Panc1 (cell line): ENCODE results near the gene NDUFB8. TPM values are rescaled to one million over a fixed set of nuclear protein-coding genes. Genes with fewer than 3 reads are reported as not detected.

Source experiments
- ATAC-seq: fragments of 200-7000 bp; cut with Tn5 transposase; 2 replicates; pipeline ENCODE4 v1.9.1; 2020; ENCODE audit warnings: mild to moderate bottlenecking, moderate library complexity
- BruUV-seq: library from RNA; stranded (reverse); fragments of 400-500 nt; replicated peaks from 2 replicates; lab custom pipeline; 2021; lab: Mats Ljungman, UMichigan
- CTCF ChIA-PET: fragments of 300-600 bp; sonication (Branson Sonifier 250); formaldehyde crosslinking; loops from one replicate; lab custom pipeline; 2022; ENCODE audit warnings: antibody characterized with exemption; lab: Charles Lee
- POLR2A ChIA-PET: fragments of 300-600 bp; sonication (Branson Sonifier 250); formaldehyde crosslinking; loops from one replicate; lab custom pipeline; 2022; ENCODE audit warnings: antibody characterized with exemption; lab: Charles Lee
- DNase-seq: peaks from one replicate; pipeline ENCODE4 v3.0.0-alpha.2; 2010; ENCODE audit warnings: low read depth, low spot score
- H3K27ac ChIP-seq: 2 replicates; pipeline ENCODE4 v1.5.1; 2011; ENCODE audit warnings: mild to moderate bottlenecking, low read length, inconsistent platforms
- H3K27me3 ChIP-seq: fragments of 200-500 bp; sonication (Bioruptor generic); 2 replicates; pipeline ENCODE4 v1.6.0; 2014; ENCODE audit warnings: low read length, inconsistent platforms; ENCODE audit not compliant: control insufficient read depth, insufficient read depth
- H3K36me3 ChIP-seq: fragments of 200-500 bp; sonication (Bioruptor generic); 2 replicates; pipeline ENCODE4 v1.5.1; 2014; ENCODE audit warnings: inconsistent platforms, mild to moderate bottlenecking, low read length, moderate library complexity; ENCODE audit not compliant: control insufficient read depth, insufficient read depth
- H3K4me1 ChIP-seq: 2 replicates; pipeline ENCODE4 v1.5.1; 2011; ENCODE audit warnings: inconsistent platforms, mild to moderate bottlenecking, low read length, moderate library complexity; ENCODE audit not compliant: control insufficient read depth, insufficient read depth
- H3K4me3 ChIP-seq, 2 experiments: 2 replicates each; pipeline ENCODE4 v1.5.1; 2011 to 2012; ENCODE audit warnings: low read depth in 2 of 2, low read length in 2 of 2, mild to moderate bottlenecking in 2 of 2, inconsistent platforms in 1 of 2, moderate library complexity in 1 of 2
- H3K9me3 ChIP-seq: fragments of 200-500 bp; sonication (Bioruptor generic); 2 replicates; pipeline ENCODE4 v1.5.1; 2014; ENCODE audit warnings: low read depth, mild to moderate bottlenecking, inconsistent platforms, low read length, moderate library complexity; ENCODE audit not compliant: control insufficient read depth, insufficient read depth
- POLR2AphosphoS5 ChIP-seq: IDR thresholded peaks from 2 replicates; pipeline ENCODE4 v1.6.1; 2012; ENCODE audit warnings: mild to moderate bottlenecking, low read depth, low read length, moderate library complexity
- SIN3A ChIP-seq: IDR thresholded peaks from 2 replicates; pipeline ENCODE4 v1.6.1; 2012; ENCODE audit warnings: low read depth, mild to moderate bottlenecking, low read length, moderate library complexity, borderline replicate concordance; ENCODE audit not compliant: insufficient read depth
- TCF7L2 ChIP-seq: IDR thresholded peaks from 2 replicates; pipeline ENCODE4 v1.6.1; 2011; ENCODE audit warnings: mild to moderate bottlenecking, low read depth, low read length, inconsistent platforms
- in situ Hi-C: cut with HindIII; loops from 2 replicates; pipeline ENCODE4 v1.10.0; 2016; ENCODE audit warnings: low sequenced_read_pairs, low pct_unique_long_range_greater_than_20kb
- intact Hi-C: fragments of 100-400 bp; cut with micrococcal nuclease; formaldehyde crosslinking; loops from one replicate; pipeline ENCODE4 v1.10.0; 2022; ENCODE audit not compliant: unreplicated experiment
- total RNA-seq: library from RNA; stranded (reverse); gene quantifications from one replicate; pipeline ENCODE4 v1.2.1, GENCODE V29; 2021; ENCODE audit not compliant: unreplicated experiment
- TF ChIP-seq, protein P1 (sequence below), 2 experiments: IDR thresholded peaks; 2 replicates each; pipeline ENCODE4 v1.6.1; 2011 to 2012; ENCODE audit warnings: low read depth in 2 of 2, control low read depth in 1 of 2, low read length in 1 of 2, mild to moderate bottlenecking in 1 of 2, moderate library complexity in 1 of 2; ENCODE audit not compliant: insufficient read depth in 1 of 2
- TF ChIP-seq, protein P2 (sequence below): fragments of 450-650 bp; IDR thresholded peaks from 2 replicates; pipeline ENCODE4 v1.5.1; 2017; ENCODE audit warnings: mild to moderate bottlenecking

The NDUFB8 gene
- total RNA-seq, 1 experiment from 2014 or later: 242 TPM

DNA sequence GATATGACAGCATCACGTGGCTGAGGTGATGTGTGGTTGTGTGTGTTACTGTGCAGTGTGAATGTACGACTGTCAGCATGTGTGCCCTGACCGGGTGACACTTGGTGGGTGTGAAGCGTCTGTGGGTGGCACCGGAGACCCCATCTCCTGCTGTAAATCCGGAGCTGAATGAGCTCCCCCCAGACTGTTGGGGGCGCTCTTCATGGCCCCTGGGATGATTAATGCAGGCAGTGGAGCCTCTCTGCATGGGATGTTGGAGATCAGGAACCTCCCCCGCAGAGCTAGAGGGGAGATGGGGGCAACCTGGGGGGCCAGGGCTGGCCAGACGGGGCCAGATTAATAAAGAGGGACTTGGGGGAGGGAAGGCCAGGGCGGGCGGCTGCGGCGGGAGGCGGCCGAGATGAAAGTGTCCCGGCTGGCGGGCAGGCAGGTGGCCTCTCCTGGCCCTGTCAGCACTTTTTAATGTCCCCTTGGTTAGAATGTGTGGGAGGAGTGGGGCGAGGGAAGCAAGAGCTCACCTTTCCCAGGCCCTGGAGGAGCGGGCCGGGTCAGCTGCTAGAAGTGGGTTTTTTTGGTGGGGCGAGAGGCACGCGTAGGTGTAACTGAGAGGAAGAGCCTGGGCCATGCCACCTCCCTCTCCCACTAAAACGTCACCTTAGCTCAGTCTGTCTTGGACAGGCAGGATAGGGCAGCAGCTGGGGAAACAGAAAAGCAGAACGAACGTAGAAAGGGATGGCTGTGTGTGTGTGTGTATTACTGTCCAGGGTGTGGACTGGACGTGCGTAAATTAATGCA, 40.2 kb upstream of the NDUFB8 start:
- Histone ChIP-seq H3K4me1 (no peaks in the 10 kb centered on the region), H3K9me3 (no peaks in the 10 kb centered on the region), H3K36me3 (no peaks in the 10 kb centered on the region), H3K27ac (no peak overlapping the region), H3K27me3 (no peaks in the 10 kb centered on the region; the same call in 1 of the 2 replicates), H3K4me3 (no peak overlapping the region)
- 0 out of 2 replicates have a peak, but pooled peaks have one; percentile 33 for ATAC-seq
- TF ChIP-seq, protein P1, sequence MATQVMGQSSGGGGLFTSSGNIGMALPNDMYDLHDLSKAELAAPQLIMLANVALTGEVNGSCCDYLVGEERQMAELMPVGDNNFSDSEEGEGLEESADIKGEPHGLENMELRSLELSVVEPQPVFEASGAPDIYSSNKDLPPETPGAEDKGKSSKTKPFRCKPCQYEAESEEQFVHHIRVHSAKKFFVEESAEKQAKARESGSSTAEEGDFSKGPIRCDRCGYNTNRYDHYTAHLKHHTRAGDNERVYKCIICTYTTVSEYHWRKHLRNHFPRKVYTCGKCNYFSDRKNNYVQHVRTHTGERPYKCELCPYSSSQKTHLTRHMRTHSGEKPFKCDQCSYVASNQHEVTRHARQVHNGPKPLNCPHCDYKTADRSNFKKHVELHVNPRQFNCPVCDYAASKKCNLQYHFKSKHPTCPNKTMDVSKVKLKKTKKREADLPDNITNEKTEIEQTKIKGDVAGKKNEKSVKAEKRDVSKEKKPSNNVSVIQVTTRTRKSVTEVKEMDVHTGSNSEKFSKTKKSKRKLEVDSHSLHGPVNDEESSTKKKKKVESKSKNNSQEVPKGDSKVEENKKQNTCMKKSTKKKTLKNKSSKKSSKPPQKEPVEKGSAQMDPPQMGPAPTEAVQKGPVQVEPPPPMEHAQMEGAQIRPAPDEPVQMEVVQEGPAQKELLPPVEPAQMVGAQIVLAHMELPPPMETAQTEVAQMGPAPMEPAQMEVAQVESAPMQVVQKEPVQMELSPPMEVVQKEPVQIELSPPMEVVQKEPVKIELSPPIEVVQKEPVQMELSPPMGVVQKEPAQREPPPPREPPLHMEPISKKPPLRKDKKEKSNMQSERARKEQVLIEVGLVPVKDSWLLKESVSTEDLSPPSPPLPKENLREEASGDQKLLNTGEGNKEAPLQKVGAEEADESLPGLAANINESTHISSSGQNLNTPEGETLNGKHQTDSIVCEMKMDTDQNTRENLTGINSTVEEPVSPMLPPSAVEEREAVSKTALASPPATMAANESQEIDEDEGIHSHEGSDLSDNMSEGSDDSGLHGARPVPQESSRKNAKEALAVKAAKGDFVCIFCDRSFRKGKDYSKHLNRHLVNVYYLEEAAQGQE (IDR thresholded peaks at IDR 0.05; ENCODE audit: insufficient read depth in 1 of 2, low read depth in 2 of 2, low read length in 1 of 2): no peak
- no peak for TF ChIP-seq POLR2AphosphoS5
- no peak for TF ChIP-seq TCF7L2
- TF ChIP-seq SIN3A: no peak
- TF ChIP-seq, protein P2, sequence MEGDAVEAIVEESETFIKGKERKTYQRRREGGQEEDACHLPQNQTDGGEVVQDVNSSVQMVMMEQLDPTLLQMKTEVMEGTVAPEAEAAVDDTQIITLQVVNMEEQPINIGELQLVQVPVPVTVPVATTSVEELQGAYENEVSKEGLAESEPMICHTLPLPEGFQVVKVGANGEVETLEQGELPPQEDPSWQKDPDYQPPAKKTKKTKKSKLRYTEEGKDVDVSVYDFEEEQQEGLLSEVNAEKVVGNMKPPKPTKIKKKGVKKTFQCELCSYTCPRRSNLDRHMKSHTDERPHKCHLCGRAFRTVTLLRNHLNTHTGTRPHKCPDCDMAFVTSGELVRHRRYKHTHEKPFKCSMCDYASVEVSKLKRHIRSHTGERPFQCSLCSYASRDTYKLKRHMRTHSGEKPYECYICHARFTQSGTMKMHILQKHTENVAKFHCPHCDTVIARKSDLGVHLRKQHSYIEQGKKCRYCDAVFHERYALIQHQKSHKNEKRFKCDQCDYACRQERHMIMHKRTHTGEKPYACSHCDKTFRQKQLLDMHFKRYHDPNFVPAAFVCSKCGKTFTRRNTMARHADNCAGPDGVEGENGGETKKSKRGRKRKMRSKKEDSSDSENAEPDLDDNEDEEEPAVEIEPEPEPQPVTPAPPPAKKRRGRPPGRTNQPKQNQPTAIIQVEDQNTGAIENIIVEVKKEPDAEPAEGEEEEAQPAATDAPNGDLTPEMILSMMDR: no peak; the same call in 1 of the 2 replicates
- no peak for DNase-seq
- intact Hi-C loops (no loop called here), in situ Hi-C loops (no loop called here)
- ChIA-PET POLR2A (no interaction called here), CTCF (interaction anchor here (1.1 kb wide), 1 partner anchor 29 kb away, joined by 3 read pairs; no protein-coding TSS in a partner anchor)
- no TSS peak for BruUV-seq

DNA sequence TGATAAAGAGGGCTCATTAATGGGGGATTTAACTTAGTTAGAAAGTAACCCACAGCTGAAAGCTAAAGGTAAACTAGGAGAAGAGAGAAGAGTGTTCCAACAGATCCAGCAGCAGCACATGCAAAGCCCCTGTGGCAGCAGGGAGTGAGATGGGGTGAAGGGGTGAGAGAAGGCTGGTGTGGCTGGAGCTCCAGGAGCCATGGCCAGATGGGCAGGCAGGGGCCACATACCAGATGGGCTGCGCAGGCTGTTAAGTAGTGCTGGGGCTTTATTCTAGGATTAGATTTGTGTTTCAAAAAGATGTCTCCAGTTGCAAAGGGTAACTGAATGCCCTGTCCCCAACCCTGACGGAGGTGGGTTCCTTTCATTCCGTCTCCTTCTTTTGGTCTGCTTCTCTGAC, 39.2 kb upstream of the NDUFB8 start:
- Histone ChIP-seq H3K36me3 (no peaks in the 10 kb centered on the region), H3K27me3 (no peaks in the 10 kb centered on the region; the same call in 1 of the 2 replicates), H3K9me3 (no peaks in the 10 kb centered on the region), H3K27ac (no peak overlapping the region), H3K4me1 (no peaks in the 10 kb centered on the region), H3K4me3 (no peak overlapping the region)
- intact Hi-C loops: no loop called here
- DNase-seq (no peak), ATAC-seq (no peak)
- no TSS peak for BruUV-seq
- CTCF ChIA-PET: interaction anchor here (1.8 kb wide), 1 partner anchor 310 kb away, joined by 4 read pairs; no protein-coding TSS in a partner anchor
- in situ Hi-C loops: no loop called here
- TF ChIP-seq SIN3A: no peak
- no peak for TF ChIP-seq TCF7L2
- TF ChIP-seq, protein P1 (IDR thresholded peaks at IDR 0.05; ENCODE audit: insufficient read depth in 1 of 2, low read depth in 2 of 2, low read length in 1 of 2): no peak
- no peak for TF ChIP-seq POLR2AphosphoS5
- TF ChIP-seq, protein P2: no peak
- POLR2A ChIA-PET: no interaction called here
